GM12801 (cell line): Measurements from ENCODE around the gene DIP2A.

Experiments
- TF ChIP-seq, protein P1 (sequence below): IDR thresholded peaks from one replicate; pipeline ENCODE4 v1.5.1; 2011; ENCODE audit warnings: control low read depth; ENCODE audit not compliant: insufficient read length; ENCODE audit errors: extremely low read depth

DIP2A gene

GRCh38 chr21:46562472-46562871, 103.8 kb downstream of the DIP2A start:
- TF ChIP-seq, protein P1, sequence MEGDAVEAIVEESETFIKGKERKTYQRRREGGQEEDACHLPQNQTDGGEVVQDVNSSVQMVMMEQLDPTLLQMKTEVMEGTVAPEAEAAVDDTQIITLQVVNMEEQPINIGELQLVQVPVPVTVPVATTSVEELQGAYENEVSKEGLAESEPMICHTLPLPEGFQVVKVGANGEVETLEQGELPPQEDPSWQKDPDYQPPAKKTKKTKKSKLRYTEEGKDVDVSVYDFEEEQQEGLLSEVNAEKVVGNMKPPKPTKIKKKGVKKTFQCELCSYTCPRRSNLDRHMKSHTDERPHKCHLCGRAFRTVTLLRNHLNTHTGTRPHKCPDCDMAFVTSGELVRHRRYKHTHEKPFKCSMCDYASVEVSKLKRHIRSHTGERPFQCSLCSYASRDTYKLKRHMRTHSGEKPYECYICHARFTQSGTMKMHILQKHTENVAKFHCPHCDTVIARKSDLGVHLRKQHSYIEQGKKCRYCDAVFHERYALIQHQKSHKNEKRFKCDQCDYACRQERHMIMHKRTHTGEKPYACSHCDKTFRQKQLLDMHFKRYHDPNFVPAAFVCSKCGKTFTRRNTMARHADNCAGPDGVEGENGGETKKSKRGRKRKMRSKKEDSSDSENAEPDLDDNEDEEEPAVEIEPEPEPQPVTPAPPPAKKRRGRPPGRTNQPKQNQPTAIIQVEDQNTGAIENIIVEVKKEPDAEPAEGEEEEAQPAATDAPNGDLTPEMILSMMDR = no peak

DNA sequence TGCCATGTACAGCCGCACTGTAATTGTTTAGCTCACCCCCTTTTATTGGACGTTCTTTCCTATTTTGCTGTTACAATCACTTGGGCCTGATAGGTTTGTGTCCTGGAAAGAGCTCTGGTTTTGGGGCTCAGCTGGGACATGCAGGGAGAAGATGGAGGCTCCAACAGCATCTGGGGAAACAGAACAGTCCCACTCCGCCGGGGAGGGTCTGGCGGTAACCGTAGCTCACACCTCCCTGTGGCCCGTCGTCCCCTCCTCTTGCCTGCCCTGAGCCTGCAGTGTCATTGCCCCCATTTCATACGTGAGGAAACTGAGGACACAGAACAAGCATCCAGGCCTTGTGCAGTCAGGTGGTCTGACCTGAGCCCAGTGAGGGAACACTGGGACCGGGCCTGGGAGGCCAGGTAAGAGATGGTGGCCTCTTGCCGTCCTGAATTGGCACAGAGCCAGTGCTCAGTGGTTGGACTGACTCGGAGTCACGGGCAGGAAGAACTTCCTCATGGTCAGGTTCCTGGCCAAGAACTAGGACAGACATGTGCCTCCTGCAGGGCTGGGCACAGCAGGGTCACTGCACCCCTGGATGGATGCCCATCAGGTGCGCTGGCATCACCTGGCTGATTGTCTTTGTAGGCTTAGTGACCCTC, 104.4 kb downstream of the DIP2A start:
- TF ChIP-seq, protein P1 = no peak

DNA sequence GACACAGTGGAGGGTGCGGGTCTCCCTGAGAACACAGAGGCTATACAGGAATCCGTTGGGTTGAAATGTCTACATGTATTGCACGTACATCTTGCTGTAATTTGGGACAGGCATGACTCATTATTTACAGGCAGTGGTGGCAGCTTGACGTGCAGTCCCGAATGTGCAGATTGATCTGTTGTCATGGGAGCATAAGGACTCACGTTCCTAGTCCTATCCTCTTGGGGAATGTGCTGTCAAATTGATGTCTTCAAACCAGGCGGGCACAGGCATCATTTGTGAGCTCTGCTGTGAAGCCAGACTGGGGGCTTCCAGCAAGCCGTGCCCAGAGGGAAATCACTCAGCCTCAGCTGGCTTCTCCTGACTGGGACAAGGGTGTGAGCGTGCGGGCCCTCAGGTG, 105.7 kb downstream of the DIP2A start:
- TF ChIP-seq, protein P1 = no peak

- TF ChIP-seq, protein P1 = no peak
Observed at GRCh38 chr21:46567348-46567747, 108.7 kb downstream of the DIP2A start.

DNA sequence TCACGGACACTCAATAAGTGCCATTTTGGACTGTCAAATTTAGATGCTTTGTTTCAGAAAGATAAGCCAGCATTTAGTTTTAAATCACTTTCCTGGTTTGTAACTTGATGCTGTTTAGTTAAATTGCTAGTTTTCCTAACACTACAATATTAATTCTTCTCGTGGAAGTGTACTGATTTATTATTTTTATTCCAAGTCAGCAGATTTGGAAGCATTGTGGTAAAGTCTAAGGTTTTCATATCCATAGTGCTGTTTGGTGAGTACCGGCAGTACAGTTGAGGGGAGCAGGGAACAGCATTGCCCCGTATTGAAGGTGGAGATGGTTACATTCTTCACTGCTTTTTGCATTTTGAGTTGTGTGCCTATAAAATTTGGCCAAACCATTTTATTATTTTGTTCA, 109.9 kb downstream of the DIP2A start:
- TF ChIP-seq, protein P1 = no peak

GRCh38 chr21:46569081-46569480, 110.4 kb downstream of the DIP2A start:
- TF ChIP-seq, protein P1 = no peak

GRCh38 chr21:46570119-46570518, 111.4 kb downstream of the DIP2A start:
- TF ChIP-seq, protein P1 = no peak
